NB4 (cell line): ENCODE measurements around the gene EXOC6B.

Source experiments
- MYC ChIP-seq: IDR thresholded peaks from 2 replicates; pipeline ENCODE4 v1.6.1; 2011; ENCODE audit warnings: low read depth, low read length
- POLR2A ChIP-seq: IDR thresholded peaks from 2 replicates; pipeline ENCODE4 v1.6.1; 2011; ENCODE audit warnings: mild to moderate bottlenecking; ENCODE audit not compliant: insufficient read length; ENCODE audit errors: extremely low read depth
- TF ChIP-seq, protein P1 (sequence below): IDR thresholded peaks from 2 replicates; pipeline ENCODE4 v1.6.1; 2011; ENCODE audit warnings: low read depth, low read length
- TF ChIP-seq, protein P2 (sequence below): IDR thresholded peaks from one replicate; pipeline ENCODE4 v1.5.1; 2012; ENCODE audit warnings: low read depth, low read length

DNA sequence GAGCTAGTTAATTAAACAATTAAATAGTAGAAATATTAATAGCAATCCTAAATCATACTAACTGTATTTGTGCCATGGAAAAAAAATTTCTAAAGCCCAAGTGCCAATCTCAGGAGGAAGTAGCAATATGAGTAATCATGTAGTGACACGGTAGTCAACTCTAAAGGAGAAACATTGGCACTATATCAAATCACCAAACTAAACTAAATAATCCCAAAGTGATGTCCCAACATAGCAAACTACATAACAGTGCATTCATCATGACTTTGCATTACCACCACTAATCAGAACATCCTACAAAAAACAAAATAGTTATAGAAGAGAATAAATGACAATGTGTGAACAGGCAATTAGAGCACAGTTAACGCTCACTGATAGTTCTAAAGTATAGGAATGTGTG lies 195.1 kb downstream of the EXOC6B start:
- TF ChIP-seq, protein P1, sequence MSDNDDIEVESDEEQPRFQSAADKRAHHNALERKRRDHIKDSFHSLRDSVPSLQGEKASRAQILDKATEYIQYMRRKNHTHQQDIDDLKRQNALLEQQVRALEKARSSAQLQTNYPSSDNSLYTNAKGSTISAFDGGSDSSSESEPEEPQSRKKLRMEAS: no peak
- TF ChIP-seq, protein P2, sequence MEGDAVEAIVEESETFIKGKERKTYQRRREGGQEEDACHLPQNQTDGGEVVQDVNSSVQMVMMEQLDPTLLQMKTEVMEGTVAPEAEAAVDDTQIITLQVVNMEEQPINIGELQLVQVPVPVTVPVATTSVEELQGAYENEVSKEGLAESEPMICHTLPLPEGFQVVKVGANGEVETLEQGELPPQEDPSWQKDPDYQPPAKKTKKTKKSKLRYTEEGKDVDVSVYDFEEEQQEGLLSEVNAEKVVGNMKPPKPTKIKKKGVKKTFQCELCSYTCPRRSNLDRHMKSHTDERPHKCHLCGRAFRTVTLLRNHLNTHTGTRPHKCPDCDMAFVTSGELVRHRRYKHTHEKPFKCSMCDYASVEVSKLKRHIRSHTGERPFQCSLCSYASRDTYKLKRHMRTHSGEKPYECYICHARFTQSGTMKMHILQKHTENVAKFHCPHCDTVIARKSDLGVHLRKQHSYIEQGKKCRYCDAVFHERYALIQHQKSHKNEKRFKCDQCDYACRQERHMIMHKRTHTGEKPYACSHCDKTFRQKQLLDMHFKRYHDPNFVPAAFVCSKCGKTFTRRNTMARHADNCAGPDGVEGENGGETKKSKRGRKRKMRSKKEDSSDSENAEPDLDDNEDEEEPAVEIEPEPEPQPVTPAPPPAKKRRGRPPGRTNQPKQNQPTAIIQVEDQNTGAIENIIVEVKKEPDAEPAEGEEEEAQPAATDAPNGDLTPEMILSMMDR: no peak
- TF ChIP-seq POLR2A (no peak), MYC (no peak)
